A673 (cell line): ENCODE measurements around the gene CCBE1. TPM values are rescaled to one million over a fixed set of nuclear protein-coding genes. Genes with fewer than 3 reads are reported as not detected.

ENCODE experiments used
- BruUV-seq: library from RNA; stranded (reverse); fragments of 400-500 nt; replicated peaks from 2 replicates; lab custom pipeline; 2021; lab: Mats Ljungman, UMichigan
- CTCF ChIA-PET: fragments of 300-600 bp; sonication (Branson Sonifier 250); formaldehyde crosslinking; loops from one replicate; lab custom pipeline; 2022; ENCODE audit warnings: antibody characterized with exemption; lab: Charles Lee
- POLR2A ChIA-PET: fragments of 300-600 bp; sonication (Branson Sonifier 250); formaldehyde crosslinking; loops from one replicate; lab custom pipeline; 2022; ENCODE audit warnings: antibody characterized with exemption; ENCODE audit not compliant: low non-redundant PET; lab: Charles Lee
- DNase-seq: peaks from one replicate; pipeline ENCODE4 v3.0.0-alpha.2; 2015; ENCODE audit warnings: low spot score
- H3K27ac ChIP-seq: fragments of 200-600 bp; sonication (generic); 2 replicates; pipeline ENCODE4 v1.5.1; 2016; ENCODE audit warnings: mixed run types, low read depth, mild to moderate bottlenecking, mixed read lengths, antibody characterized with exemption, low read length; ENCODE audit not compliant: poor library complexity, severe bottlenecking
- H3K27me3 ChIP-seq: fragments of 200-600 bp; sonication (generic); replicated peaks from 2 replicates; pipeline ENCODE4 v1.6.1; 2017; ENCODE audit warnings: mixed run types, low read depth, mild to moderate bottlenecking, mixed read lengths, antibody characterized with exemption, low read length; ENCODE audit not compliant: insufficient read depth, poor library complexity
- H3K36me3 ChIP-seq: fragments of 200-600 bp; sonication (generic); 2 replicates; pipeline ENCODE4 v1.6.1; 2016; ENCODE audit warnings: mixed run types, mild to moderate bottlenecking, mixed read lengths, antibody characterized with exemption, low read length; ENCODE audit not compliant: insufficient read depth, poor library complexity, severe bottlenecking
- H3K4me1 ChIP-seq: fragments of 200-600 bp; sonication (generic); 2 replicates; pipeline ENCODE4 v1.6.1; 2017; ENCODE audit warnings: mixed run types, mild to moderate bottlenecking, mixed read lengths, antibody characterized with exemption, low read length; ENCODE audit not compliant: insufficient read depth, poor library complexity, severe bottlenecking
- H3K4me3 ChIP-seq: fragments of 200-600 bp; sonication (generic); 2 replicates; pipeline ENCODE4 v1.5.1; 2016; ENCODE audit warnings: low read depth, mixed run types, mild to moderate bottlenecking, mixed read lengths, low read length; ENCODE audit not compliant: poor library complexity, severe bottlenecking
- H3K9me3 ChIP-seq: fragments of 200-600 bp; sonication (generic); 2 replicates; pipeline ENCODE4 v1.6.1; 2016; ENCODE audit warnings: mixed run types, low read depth, mild to moderate bottlenecking, mixed read lengths, antibody characterized with exemption, low read length; ENCODE audit not compliant: poor library complexity, severe bottlenecking
- CTCF ChIP-seq: fragments of 300-800, 200-600 bp; sonication (generic); conservative IDR thresholded peaks from 2 replicates; pipeline ENCODE4 v1.5.1; 2017; ENCODE audit warnings: low read depth, mild to moderate bottlenecking, antibody characterized with exemption, low read length, moderate library complexity, mixed read lengths
- EZH2 ChIP-seq: fragments of 200-600 bp; sonication (generic); IDR thresholded peaks from 2 replicates; pipeline ENCODE4 v1.6.1; 2017; ENCODE audit warnings: borderline replicate concordance, low read depth, mild to moderate bottlenecking, mixed read lengths, antibody characterized with exemption, low read length; ENCODE audit not compliant: poor library complexity, severe bottlenecking
- intact Hi-C: fragments of 100-400 bp; cut with micrococcal nuclease; formaldehyde crosslinking; loops from one replicate; pipeline ENCODE4 v1.10.0; 2022; ENCODE audit not compliant: unreplicated experiment
- total RNA-seq: library from RNA; stranded (reverse); gene quantifications from 2 replicates; pipeline ENCODE4 v1.2.3, GENCODE V29; 2021

Gene CCBE1
- total RNA-seq, 1 experiment from 2014 or later: not detected

GRCh38 chr18:59451073-59451472, 246.2 kb downstream of the CCBE1 start:
- no peaks in the 10 kb centered on the region for H3K36me3 ChIP-seq
- BruUV-seq: no TSS peak
- H3K27me3 ChIP-seq: no peaks in the 10 kb centered on the region
- no peak overlapping the region for H3K4me3 ChIP-seq
- POLR2A ChIA-PET: no interaction called here
- DNase-seq: peak; percentile 86
- CTCF ChIA-PET: no interaction called here
- peaks cover 5% of the 10 kb centered on the region for H3K4me1 ChIP-seq
- no peak overlapping the region for H3K27ac ChIP-seq
- H3K9me3 ChIP-seq: no peaks in the 10 kb centered on the region
- TF ChIP-seq CTCF (no peak), EZH2 (no peak)
- intact Hi-C loops: no loop called here

- H3K4me3 ChIP-seq: no peak overlapping the region
- POLR2A ChIA-PET: no interaction called here
- H3K9me3 ChIP-seq: no peaks in the 10 kb centered on the region
- no peaks in the 10 kb centered on the region for H3K4me1 ChIP-seq
- no peak overlapping the region for H3K27ac ChIP-seq
- CTCF ChIA-PET: no interaction called here
- no peak for DNase-seq
- no TSS peak for BruUV-seq
- TF ChIP-seq EZH2 (no peak), CTCF (no peak)
- no peaks in the 10 kb centered on the region for H3K36me3 ChIP-seq
- peaks cover 3% of the 10 kb centered on the region for H3K27me3 ChIP-seq
- intact Hi-C loops: no loop called here
Measured at GRCh38 chr18:59448546-59448945, 248.7 kb downstream of the CCBE1 start.

DNA sequence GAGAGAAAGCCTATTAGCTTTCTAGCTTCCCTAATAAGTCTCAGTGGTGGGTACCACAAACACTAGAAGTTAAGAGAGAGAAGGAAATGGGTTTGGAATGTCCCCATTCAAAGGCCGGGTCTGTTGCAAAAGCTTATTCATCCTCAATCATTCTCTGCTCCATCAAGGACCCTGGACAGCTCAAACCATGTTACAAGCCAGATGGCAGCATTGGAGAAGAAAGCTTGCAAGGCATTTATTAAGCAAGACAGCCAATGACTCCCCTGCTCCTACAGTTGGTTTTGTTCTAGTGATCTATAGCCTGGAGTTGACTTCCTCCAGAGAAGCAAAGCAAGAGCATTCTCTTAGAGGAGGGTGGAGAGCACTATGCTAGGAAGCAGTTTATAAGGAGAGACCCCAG, 251.2 kb downstream of the CCBE1 start:
- H3K27ac ChIP-seq: no peak overlapping the region
- H3K36me3 ChIP-seq: no peaks in the 10 kb centered on the region
- no peak overlapping the region for H3K4me3 ChIP-seq
- TF ChIP-seq EZH2: no peak
- TF ChIP-seq CTCF: no peak
- ChIA-PET POLR2A (no interaction called here), CTCF (no interaction called here)
- H3K9me3 ChIP-seq: no peaks in the 10 kb centered on the region
- H3K27me3 ChIP-seq: peaks cover 3% of the 10 kb centered on the region
- intact Hi-C loops: no loop called here
- no peaks in the 10 kb centered on the region for H3K4me1 ChIP-seq
- DNase-seq: peak; percentile 44
- BruUV-seq: no TSS peak
